Measurements from ENCODE around the gene TSPAN1. TPM values are rescaled to one million over a fixed set of nuclear protein-coding genes. Genes with fewer than 3 reads are reported as not detected.

TSPAN1 gene
- total and polyA plus RNA-seq, 12 donors = 0.39 to 44.6 (median 7.6) TPM

GRCh38 chr1:46160212-46160611, 14.7 kb upstream of the TSPAN1 start:
- Histone ChIP-seq H3K27ac (no peak overlapping the region), H3K4me1 (replicated peaks in 1 of 2) (no peaks in the 10 kb centered on the region), H3K36me3 (replicated peaks in 1 of 2) (no peaks in the 10 kb centered on the region), H3K9me3 (replicated peaks in 1 of 3) (no peaks in the 10 kb centered on the region), H3K27me3 (no peaks in the 10 kb centered on the region), H3K4me3 (no peak overlapping the region)
- no peak for DNase-seq
- intact Hi-C loops (cut with DNase I) = no loop called here
- no peak for TF ChIP-seq CTCF (IDR thresholded peaks at IDR 0.05)
- TF ChIP-seq POLR2A (IDR thresholded peaks at IDR 0.05) = no peak
- WGBS, 4 donors = 80 to 94% (median 90%) methylated on average over 1 of the region's 1 CpG

DNA sequence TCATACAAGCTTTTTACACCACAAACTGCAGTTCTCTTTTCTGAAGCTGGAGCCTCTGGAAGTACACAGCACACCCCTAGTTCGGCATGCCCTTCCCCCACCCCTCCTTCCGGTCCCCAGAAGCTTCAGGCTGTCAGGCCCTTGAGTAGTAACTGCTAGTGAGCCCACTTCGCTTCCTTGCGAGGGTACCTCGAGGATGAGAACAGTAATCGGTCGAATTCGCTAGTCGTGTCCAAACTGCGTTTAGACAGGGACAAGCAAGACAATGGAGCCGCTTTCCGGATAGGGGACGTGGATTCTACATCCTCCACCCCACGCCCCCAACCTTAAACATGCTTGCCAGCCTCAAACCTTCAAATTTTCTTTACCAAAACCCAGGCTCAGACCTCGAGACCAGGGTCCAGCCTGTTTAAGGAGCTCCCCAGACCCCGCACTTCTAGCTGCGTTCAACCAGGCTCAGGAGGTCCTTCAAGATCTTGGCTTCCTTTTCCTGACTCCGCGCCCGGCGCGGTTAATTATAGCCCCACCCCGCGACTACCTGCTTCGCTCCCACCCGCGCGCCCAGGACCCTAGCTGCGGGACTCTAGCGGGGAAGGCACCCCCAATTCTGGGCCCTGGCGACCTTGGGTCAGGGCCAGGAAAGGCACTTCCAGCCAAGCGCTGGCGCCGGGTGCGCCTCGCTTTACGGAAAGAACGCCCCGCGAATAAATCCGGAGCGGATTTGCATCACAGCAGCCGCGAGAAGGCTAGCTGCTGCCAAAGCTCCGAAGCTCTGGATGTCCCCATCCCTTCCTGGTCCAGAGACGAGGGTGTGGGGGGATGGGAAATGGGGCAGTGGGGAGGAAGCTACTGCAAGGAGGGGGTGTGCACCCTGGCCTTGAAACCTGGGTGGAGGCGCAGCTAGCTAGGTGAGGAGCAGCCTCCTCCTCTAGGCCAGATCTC, 8.1 kb upstream of the TSPAN1 start:
- peaks cover 0 to 27% of the 10 kb centered on the region in 2 donors for H3K4me1 ChIP-seq (replicated peaks in 1 of 2)
- peak overlapping the region in 3 of 5 donors; percentile 11 to 76 (median 56) for H3K27ac ChIP-seq
- DNase-seq = peak in 6 of 7 donors; percentile 42 to 70 (median 58)
- H3K4me3 ChIP-seq = peak overlapping the region in 2 of 4 donors; percentile 7 to 56
- no peaks in the 10 kb centered on the region for H3K27me3 ChIP-seq
- TF ChIP-seq POLR2A (IDR thresholded peaks at IDR 0.05) (no peak), CTCF (IDR thresholded peaks at IDR 0.05) (no peak)
- no peaks in the 10 kb centered on the region for H3K9me3 ChIP-seq (replicated peaks in 1 of 3)
- 22 to 29% (median 25%) methylated on average over 33 to 47 of the region's 47 CpGs for WGBS, 4 donors
- no peaks in the 10 kb centered on the region for H3K36me3 ChIP-seq (replicated peaks in 1 of 2)
- intact Hi-C loops (cut with DNase I) = no loop called here

DNA sequence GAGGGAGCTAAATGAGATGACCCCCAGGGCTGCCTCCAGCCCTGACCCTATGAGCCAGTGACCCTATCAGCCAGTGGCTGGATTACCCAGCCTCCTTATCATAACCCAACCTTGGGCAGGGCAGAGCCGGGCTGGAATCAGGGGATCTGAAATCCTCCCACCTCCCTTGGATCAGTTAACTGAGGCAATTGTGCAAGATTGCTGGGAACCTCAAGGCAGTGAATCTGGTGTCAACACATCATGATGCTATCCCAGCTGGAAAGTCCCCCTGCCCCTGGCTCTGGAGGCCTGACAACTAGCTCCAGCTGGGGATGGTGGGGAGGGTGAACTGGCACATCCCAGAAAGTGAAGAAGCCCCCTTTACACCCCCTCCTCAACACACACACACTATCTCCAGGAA, 6.4 kb upstream of the TSPAN1 start:
- 45 to 53% (median 50%) methylated on average over 1 of the region's 1 CpG; no CpG with 5 or more reads in 1 of the 4 donors for WGBS, 4 donors
- TF ChIP-seq CTCF (IDR thresholded peaks at IDR 0.05) (no peak), POLR2A (IDR thresholded peaks at IDR 0.05) (no peak)
- Histone ChIP-seq H3K27ac (peak overlapping the region in 1 of 5 donors; percentile 25), H3K4me3 (no peak overlapping the region), H3K36me3 (replicated peaks in 1 of 2) (no peaks in the 10 kb centered on the region), H3K4me1 (replicated peaks in 1 of 2) (peaks cover 3 to 32% of the 10 kb centered on the region in 2 donors), H3K27me3 (no peaks in the 10 kb centered on the region), H3K9me3 (replicated peaks in 1 of 3) (no peaks in the 10 kb centered on the region)
- DNase-seq = peak in 4 of 7 donors; percentile 36 to 62 (median 46)
- intact Hi-C loops (cut with DNase I) = no loop called here

GRCh38 chr1:46169811-46170454, 5.0 kb upstream of the TSPAN1 start:
- no peak overlapping the region for H3K27ac ChIP-seq
- no peak for DNase-seq
- H3K27me3 ChIP-seq = no peaks in the 10 kb centered on the region
- WGBS, 4 donors = 89 to 100% (median 93%) methylated on average over 3 of the region's 3 CpGs
- TF ChIP-seq POLR2A (IDR thresholded peaks at IDR 0.05) (no peak), CTCF (IDR thresholded peaks at IDR 0.05) (no peak)
- H3K4me3 ChIP-seq = no peak overlapping the region
- H3K36me3 ChIP-seq (replicated peaks in 1 of 2) = no peaks in the 10 kb centered on the region
- intact Hi-C loops (cut with DNase I) = loop anchor here in 1 of 2 donors (5.0 kb wide), 1 partner anchor 33 kb away; no protein-coding TSS in a partner anchor
- peaks cover 17 to 45% of the 10 kb centered on the region in 2 donors for H3K4me1 ChIP-seq (replicated peaks in 1 of 2)
- no peaks in the 10 kb centered on the region for H3K9me3 ChIP-seq (replicated peaks in 1 of 3)

Data from adrenal gland (tissue), 12 donors.